Measurements from ENCODE around the gene TCF25.

GRCh38 chr16:89897204-89897603, 23.8 kb downstream of the TCF25 start:
- TF ChIP-seq CTCF (conservative IDR thresholded peaks at IDR 0.05) (no peak), ZFX (IDR thresholded peaks at IDR 0.05) (no peak)

Data from C4-2B (cell line).